A549 (cell line): ENCODE data around the gene BNIP3. TPM values are rescaled to one million over a fixed set of nuclear protein-coding genes. Genes with fewer than 3 reads are reported as not detected.

Experiments used
- ATAC-seq, 2 experiments: fragments of 200-7000 bp in 1 of 2; fragments of >200 bp in 1 of 2; cut with Nextera tagmentation in 1 of 2; cut with Tn5 transposase in 1 of 2; 3 replicates each; pipeline versions ENCODE4 v1.8.0 to v1.9.1; 2018 to 2020; ENCODE audit warnings: mild to moderate bottlenecking in 1 of 2, moderate library complexity in 1 of 2
- CTCF ChIA-PET: fragments of 300-600 bp; sonication (Branson Sonifier 250); formaldehyde crosslinking; extraction: SDS; loops from one replicate; lab custom pipeline; 2021; ENCODE audit warnings: antibody characterized with exemption, inconsistent platforms; lab: Yijun Ruan, JAX
- POLR2A ChIA-PET: fragments of 350-600 bp; formaldehyde crosslinking; extraction: SDS; loops from one replicate; lab custom pipeline; 2021; ENCODE audit warnings: antibody characterized with exemption, inconsistent platforms; lab: Yijun Ruan, JAX
- DNase-seq, 2 experiments: peaks; one replicate each; pipeline versions ENCODE4 v3.0.0 to v3.0.0-alpha.2; 2011 to 2016; ENCODE audit warnings: low read depth in 1 of 2, low spot score in 1 of 2
- FAIRE-seq: peaks from 2 replicates; lab custom pipeline; 2011; peaks lifted over from hg19 to GRCh38; lab: Jason Lieb, UNC
- H3K27ac ChIP-seq, 2 experiments: fragments of >200 bp; sonication (Bioruptor Twin); formaldehyde crosslinking; 3 replicates each; pipeline ENCODE4 v1.5.1; 2016 to 2017
- H3K4me1 ChIP-seq: fragments of >200 bp; sonication (Bioruptor Twin); formaldehyde crosslinking; 3 replicates; pipeline ENCODE4 v1.6.1; 2016
- H3K4me2 ChIP-seq: fragments of >200 bp; sonication (Bioruptor Twin); formaldehyde crosslinking; 3 replicates; pipeline ENCODE4 v1.6.1; 2016
- H3K4me3 ChIP-seq: fragments of >200 bp; sonication (Bioruptor Twin); formaldehyde crosslinking; 3 replicates; pipeline ENCODE4 v1.5.1; 2016
- H3K9me3 ChIP-seq: fragments of >200 bp; sonication (Bioruptor Twin); formaldehyde crosslinking; 3 replicates; pipeline ENCODE4 v1.6.1; 2016
- ATOH8 ChIP-seq: fragments of 250-450 bp; sonication (Bioruptor Pico); IDR thresholded peaks from 2 replicates; pipeline ENCODE4 v1.5.0; 2020; ENCODE audit warnings: low read depth, mild to moderate bottlenecking, moderate library complexity
- BCL3 ChIP-seq: fragments of >200 bp; sonication (Bioruptor Twin); formaldehyde crosslinking; IDR thresholded peaks from 3 replicates; pipeline ENCODE4 v1.6.1; 2016
- BHLHE40 ChIP-seq: IDR thresholded peaks from 2 replicates; pipeline ENCODE4 v1.6.1; 2012; ENCODE audit warnings: low read depth, low read length, inconsistent platforms
- CHD2 ChIP-seq: fragments of 150-350 bp; IDR thresholded peaks from 2 replicates; pipeline ENCODE4 v1.6.1; 2014; ENCODE audit warnings: low read length; ENCODE audit not compliant: partially characterized antibody
- CTCF ChIP-seq: fragments of >200 bp; sonication (Bioruptor Twin); formaldehyde crosslinking; IDR thresholded peaks from 3 replicates; pipeline ENCODE4 v1.5.1; 2016
- E2F6 ChIP-seq: IDR thresholded peaks from 2 replicates; pipeline ENCODE4 v1.6.1; 2012; ENCODE audit warnings: low read depth, borderline replicate concordance
- ELK1 ChIP-seq: fragments of 150-350 bp; IDR thresholded peaks from 2 replicates; pipeline ENCODE4 v1.6.1; 2014; ENCODE audit warnings: low read depth, mild to moderate bottlenecking, low read length
- ESRRA ChIP-seq: fragments of 150-350 bp; IDR thresholded peaks from 2 replicates; pipeline ENCODE4 v1.6.1; 2014; ENCODE audit warnings: mild to moderate bottlenecking, low read length, borderline replicate concordance
- FOSL2 ChIP-seq, 2 experiments: fragments of 450-650 bp in 1 of 2; fragments of >200 bp in 1 of 2; sonication (Bioruptor Twin) in 1 of 2; formaldehyde crosslinking; IDR thresholded peaks; 2 replicates each; pipeline versions ENCODE4 v1.5.0 to v1.6.1; 2016 to 2020; ENCODE audit warnings: mild to moderate bottlenecking in 1 of 2, moderate library complexity in 1 of 2
- FOXS1 ChIP-seq: fragments of 250-450 bp; sonication (Bioruptor Pico); IDR thresholded peaks from 2 replicates; pipeline ENCODE4 v1.5.0; 2020; ENCODE audit warnings: mild to moderate bottlenecking, moderate library complexity
- HDAC2 ChIP-seq: fragments of 200-600 bp; sonication (generic); IDR thresholded peaks from 2 replicates; pipeline ENCODE4 v1.6.1; 2016
- HOXA7 ChIP-seq: fragments of 250-450 bp; sonication (Bioruptor Pico); IDR thresholded peaks from 2 replicates; pipeline ENCODE4 v1.5.0; 2020; ENCODE audit warnings: mild to moderate bottlenecking, moderate library complexity
- HOXB13 ChIP-seq: fragments of 250-450 bp; sonication (Bioruptor Pico); IDR thresholded peaks from 2 replicates; pipeline ENCODE4 v1.5.0; 2020; ENCODE audit warnings: low read depth, mild to moderate bottlenecking, moderate library complexity
- JUN ChIP-seq, 2 experiments: fragments of >200 bp; sonication (Bioruptor Twin); formaldehyde crosslinking; IDR thresholded peaks; 2 replicates in 1 of 2; 3 replicates in 1 of 2; pipeline ENCODE4 v1.6.1; 2016 to 2017
- MAZ ChIP-seq: fragments of 150-350 bp; IDR thresholded peaks from 2 replicates; pipeline ENCODE4 v1.6.1; 2014; ENCODE audit warnings: antibody characterized with exemption, low read depth, low read length, borderline replicate concordance
- MYC ChIP-seq: IDR thresholded peaks from 2 replicates; pipeline ENCODE4 v1.6.1; 2012; ENCODE audit warnings: mild to moderate bottlenecking, inconsistent platforms, low read length, improper control_type of control experiment, borderline replicate concordance
- NFE2L2 ChIP-seq: fragments of 150-350 bp; conservative IDR thresholded peaks from 2 replicates; pipeline ENCODE4 v1.6.1; 2014; ENCODE audit warnings: low read length
- NR3C1 ChIP-seq: fragments of >200 bp; sonication (Bioruptor Twin); formaldehyde crosslinking; IDR thresholded peaks from 3 replicates; pipeline ENCODE4 v1.6.1; 2017
- RCOR1 ChIP-seq: fragments of 150-350 bp; IDR thresholded peaks from 2 replicates; pipeline ENCODE4 v1.6.1; 2014; ENCODE audit warnings: antibody characterized with exemption, low read length, low read depth
- RFX5 ChIP-seq: fragments of 450-650 bp; IDR thresholded peaks from 2 replicates; pipeline ENCODE4 v1.7.1; 2014; ENCODE audit warnings: antibody characterized with exemption, mild to moderate bottlenecking, moderate library complexity
- RNF2 ChIP-seq: fragments of 200-600 bp; sonication (generic); IDR thresholded peaks from 2 replicates; pipeline ENCODE4 v1.6.1; 2016; ENCODE audit warnings: low read depth, mild to moderate bottlenecking, antibody characterized with exemption, moderate library complexity, borderline replicate concordance
- SREBF2 ChIP-seq: fragments of 450-650 bp; IDR thresholded peaks from 2 replicates; pipeline ENCODE4 v1.6.1; 2014; ENCODE audit warnings: mild to moderate bottlenecking, moderate library complexity
- USF2 ChIP-seq: fragments of 450-650 bp; IDR thresholded peaks from 2 replicates; pipeline ENCODE4 v1.6.1; 2014; ENCODE audit warnings: antibody characterized with exemption
- ZC3H11A ChIP-seq: fragments of 450-650 bp; IDR thresholded peaks from 2 replicates; pipeline ENCODE4 v1.6.1; 2014; ENCODE audit warnings: antibody characterized with exemption, mild to moderate bottlenecking
- ZFP36 ChIP-seq: fragments of 450-650 bp; IDR thresholded peaks from 2 replicates; pipeline ENCODE4 v1.6.1; 2014; ENCODE audit warnings: borderline replicate concordance; ENCODE audit not compliant: partially characterized antibody
- ZSCAN20 ChIP-seq: fragments of 250-450 bp; sonication (Bioruptor Pico); IDR thresholded peaks from 2 replicates; pipeline ENCODE4 v1.8.0; 2022; ENCODE audit warnings: mild to moderate bottlenecking, moderate library complexity
- whole genome bisulfite sequencing: methylation state at CpG from one replicate; pipeline ENCODE4 v1.1.6; 2017; ENCODE audit errors: missing lambda C conversion rate; 5-methylcytosine and 5-hydroxymethylcytosine counted together
- polyA plus RNA-seq, 4 experiments: library from polyadenylated mRNA; depleted of rRNA in 3 of 4; stranded (reverse); fragments of >200 nt; fragmentation: RNase III in 1 of 4; extraction: RNeasy Plus Mini Kit Qiagen cat#74134 plus additional on column Dnase treatment in 1 of 4; gene quantifications; 2 replicates in 3 of 4; 3 replicates in 1 of 4; pipeline ENCODE4 v1.2.3, GENCODE V29; 2011 to 2017

BNIP3 gene
- polyA plus RNA-seq, 2 of the 4 experiments (the other 2 are of a cell fraction) = 46.9 to 51.2 TPM

- Histone ChIP-seq H3K4me2 (no peak overlapping the region), H3K9me3 (no peaks in the 10 kb centered on the region), H3K4me1 (peaks cover 2% of the 10 kb centered on the region; the same call in 1 of the 3 replicates), H3K27ac (no peak overlapping the region), H3K4me3 (no peak overlapping the region)
- WGBS = 79% methylated on average over 11 of the region's 11 CpGs
- TF ChIP-seq NR3C1 (no peak), JUN (IDR thresholded peaks at IDR 0.05) (no peak), USF2 (no peak), E2F6 (no peak), ESRRA (no peak), FOXS1 (CRISPR knock-in tag) (no peak), RCOR1 (no peak)
- DNase-seq (no peak), FAIRE-seq (no peak), ATAC-seq (peak; percentile 32 to 62; a peak in 4 of 6 replicates)
- ChIA-PET CTCF (interaction anchor here (1.0 to 2.4 kb wide), 5 partner anchors 26 to 87 kb away, joined by 3 to 10 read pairs (median 5); no protein-coding TSS in a partner anchor), POLR2A (interaction anchor here (0.6 to 0.9 kb wide), 2 partner anchors 9 to 20 kb away, joined by 3 read pairs; partner anchors contain the start of gene BNIP3)
These were observed 9.2 kb downstream of the BNIP3 start for GRCh38 chr10:131972474-131973071.

- Histone ChIP-seq H3K4me1 (no peaks in the 10 kb centered on the region), H3K27ac (no peak overlapping the region), H3K4me2 (no peak overlapping the region), H3K9me3 (no peaks in the 10 kb centered on the region), H3K4me3 (no peak overlapping the region)
- DNase-seq (no peak), FAIRE-seq (no peak), ATAC-seq (peak in 1 of 2 experiments; percentile 12; a peak in 2 of 6 replicates)
- CTCF ChIA-PET = interaction anchor here (1.0 to 2.4 kb wide), 5 partner anchors 25 to 86 kb away, joined by 3 to 10 read pairs (median 5); no protein-coding TSS in a partner anchor
- WGBS = 93% methylated on average over 7 of the region's 7 CpGs
- TF ChIP-seq SREBF2 (no peak), HDAC2 (no peak), ESRRA (no peak), RCOR1 (no peak), FOSL2 (IDR thresholded peaks at IDR 0.05) (no peak), FOSL2 (CRISPR knock-in tag; IDR thresholded peaks at IDR 0.05) (no peak), MYC (no peak), MAZ (no peak), RFX5 (no peak)
- POLR2A ChIA-PET = interaction anchor here (0.6 to 0.9 kb wide), 2 partner anchors 10 to 21 kb away, joined by 3 read pairs; partner anchors contain the start of gene BNIP3
These were observed 10.1 kb downstream of the BNIP3 start for GRCh38 chr10:131971591-131971990.

GRCh38 chr10:131970946-131971345, 10.8 kb downstream of the BNIP3 start:
- ATAC-seq (no peak), DNase-seq (no peak), FAIRE-seq (no peak)
- no peaks in the 10 kb centered on the region for H3K4me1 ChIP-seq
- ChIA-PET POLR2A (no interaction called here), CTCF (interaction anchor here (1.0 to 1.5 kb wide), 3 partner anchors 28 to 85 kb away, joined by 4 to 6 read pairs (median 5); no protein-coding TSS in a partner anchor)
- H3K27ac ChIP-seq = no peak overlapping the region
- no peak overlapping the region for H3K4me3 ChIP-seq
- 92% methylated on average over 12 of the region's 18 CpGs for WGBS
- no peaks in the 10 kb centered on the region for H3K9me3 ChIP-seq
- no peak overlapping the region for H3K4me2 ChIP-seq
- TF ChIP-seq HDAC2 (no peak), MAZ (no peak), ZSCAN20 (CRISPR knock-in tag) (no peak), CTCF (no peak), HOXB13 (CRISPR knock-in tag) (no peak), BCL3 (no peak), ZC3H11A (no peak), ELK1 (no peak), BHLHE40 (no peak), HOXA7 (no peak), RNF2 (no peak), ATOH8 (CRISPR knock-in tag) (no peak), ZFP36 (no peak), CHD2 (no peak), MYC (no peak), NFE2L2 (no peak)
